Stimulated activated CD4-positive, alpha-beta T cell treated with anti-CD3 and anti-CD28 coated beads, Interleukin-1b, Interleukin-23, amount 100 ng/mL, for 4 hours (primary cell): ENCODE results near the gene NRP2.
A peak's percentile ranks its signal among the peaks of the same experiment; 100 is the strongest.

ENCODE experiments used
- DNase-seq, 2 donors: peaks; one replicate each; pipeline ENCODE4 v3.0.0-alpha.2; 2020; ENCODE audit warnings: low read depth in 2 of 2

Gene NRP2

DNA sequence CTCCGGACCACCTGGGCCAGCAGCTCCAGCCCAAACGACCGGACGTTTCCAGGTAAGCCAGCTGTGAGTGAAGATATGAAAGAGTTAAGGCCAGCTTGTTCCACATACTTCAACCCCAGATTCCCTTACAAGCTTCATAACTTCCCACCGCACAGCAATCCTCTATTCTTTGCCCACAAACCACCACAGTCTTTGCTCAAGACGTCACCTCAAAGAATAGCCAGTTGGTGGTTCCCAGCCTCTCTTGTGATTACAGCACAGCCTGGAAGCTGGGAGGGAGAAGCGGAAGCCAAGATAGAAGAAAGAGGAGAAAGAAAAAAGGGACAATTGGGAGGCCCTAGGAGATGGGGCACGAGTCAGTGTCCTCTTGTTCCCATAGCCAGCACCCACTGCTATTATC is 70.6 kb downstream of the NRP2 start:
- DNase-seq, result no peak

- no peak for DNase-seq
Observed at GRCh38 chr2:205754285-205754923, 72.1 kb downstream of the NRP2 start.

GRCh38 chr2:205754924-205755321 is 72.6 kb downstream of the NRP2 start:
- no peak for DNase-seq

- DNase-seq, result no peak
Observed at GRCh38 chr2:205755923-205756322, 73.6 kb downstream of the NRP2 start.

GRCh38 chr2:205757271-205757670 is 75.0 kb downstream of the NRP2 start:
- no peak for DNase-seq

- DNase-seq, result no peak
Observed at GRCh38 chr2:205758051-205758450, 75.8 kb downstream of the NRP2 start.

DNA sequence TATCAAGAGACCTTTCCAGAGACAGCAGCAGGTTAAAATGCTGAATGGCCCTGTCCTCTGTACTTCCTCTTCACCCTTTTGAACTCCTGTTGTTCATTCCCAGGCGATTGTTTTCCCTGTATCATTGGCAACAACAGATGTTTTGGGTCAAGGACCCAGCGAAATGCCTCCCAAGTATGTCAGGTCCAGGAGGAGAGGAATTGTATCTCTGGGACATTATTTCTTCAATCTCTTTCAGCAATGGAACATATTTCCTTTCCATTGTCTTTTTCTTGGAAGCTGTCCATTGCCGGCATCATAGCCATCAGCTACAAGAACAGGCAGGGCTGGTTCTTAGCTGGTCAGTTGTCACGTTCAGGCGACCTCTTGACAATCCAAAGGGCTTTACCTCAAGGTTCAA is 76.2 kb downstream of the NRP2 start:
- no peak for DNase-seq

DNA sequence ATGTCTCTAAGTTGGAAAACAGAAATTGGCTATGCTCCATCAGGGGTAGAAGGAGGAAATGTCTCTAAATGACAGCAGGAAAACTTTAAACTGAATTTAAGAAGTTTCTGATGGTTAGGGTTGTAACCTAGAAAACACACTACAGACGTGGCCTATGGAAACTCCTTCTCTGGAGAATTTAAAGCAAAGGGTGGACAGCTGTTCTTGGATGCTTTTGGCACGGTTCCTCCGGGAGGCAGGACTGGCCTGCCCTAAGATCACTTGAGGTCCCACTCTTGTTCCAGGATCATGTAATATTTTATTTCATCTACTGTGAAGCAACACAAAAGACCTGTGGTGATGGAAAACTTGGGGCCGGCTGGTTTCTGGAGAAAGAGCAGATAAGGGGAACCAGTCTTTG is 77.0 kb downstream of the NRP2 start:
- DNase-seq, result no peak

DNA sequence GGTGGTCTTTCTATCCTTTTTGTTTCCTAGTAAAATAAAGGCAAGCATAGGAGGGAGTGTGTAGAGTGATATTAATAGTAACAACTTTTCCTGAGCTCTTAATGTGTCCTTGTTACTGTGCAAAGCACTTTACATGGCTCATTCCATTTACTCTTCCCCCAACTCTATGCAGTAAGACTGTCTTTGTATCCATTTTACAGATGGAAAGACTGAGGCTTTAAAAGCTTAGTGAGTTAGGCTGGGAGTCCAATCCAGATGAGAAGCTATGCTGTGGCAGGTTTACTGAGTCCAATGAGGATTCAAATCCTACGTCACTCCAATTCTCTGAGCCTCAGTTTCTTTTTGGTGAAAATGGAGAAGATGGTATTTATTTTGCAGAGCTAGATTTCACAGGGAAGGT is 77.4 kb downstream of the NRP2 start:
- no peak for DNase-seq

GRCh38 chr2:205760157-205760556 is 77.9 kb downstream of the NRP2 start:
- DNase-seq, result no peak

- DNase-seq, result no peak
Observed at GRCh38 chr2:205761421-205761820, 79.1 kb downstream of the NRP2 start.

DNA sequence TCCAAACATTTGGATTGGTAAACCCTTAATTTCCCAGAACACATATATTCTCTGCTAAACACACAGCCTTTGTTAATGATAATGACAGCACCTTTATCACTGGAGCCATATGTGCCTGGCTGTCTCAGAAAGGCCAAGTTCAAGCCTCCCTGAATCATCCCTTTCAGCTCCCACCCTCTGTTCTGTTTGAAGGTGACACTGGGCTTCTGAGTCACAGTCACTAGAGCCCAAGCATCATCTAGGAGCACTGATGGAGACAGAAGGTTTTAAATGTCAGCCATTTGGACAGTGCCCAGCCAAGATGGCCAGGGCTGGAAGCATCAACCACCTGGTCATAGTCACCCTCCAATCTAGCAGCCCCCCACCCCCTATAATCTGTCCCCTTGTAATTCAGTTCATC is 80.6 kb downstream of the NRP2 start:
- no peak for DNase-seq

- no peak for DNase-seq
Observed at GRCh38 chr2:205763708-205764211, 81.5 kb downstream of the NRP2 start.

DNA sequence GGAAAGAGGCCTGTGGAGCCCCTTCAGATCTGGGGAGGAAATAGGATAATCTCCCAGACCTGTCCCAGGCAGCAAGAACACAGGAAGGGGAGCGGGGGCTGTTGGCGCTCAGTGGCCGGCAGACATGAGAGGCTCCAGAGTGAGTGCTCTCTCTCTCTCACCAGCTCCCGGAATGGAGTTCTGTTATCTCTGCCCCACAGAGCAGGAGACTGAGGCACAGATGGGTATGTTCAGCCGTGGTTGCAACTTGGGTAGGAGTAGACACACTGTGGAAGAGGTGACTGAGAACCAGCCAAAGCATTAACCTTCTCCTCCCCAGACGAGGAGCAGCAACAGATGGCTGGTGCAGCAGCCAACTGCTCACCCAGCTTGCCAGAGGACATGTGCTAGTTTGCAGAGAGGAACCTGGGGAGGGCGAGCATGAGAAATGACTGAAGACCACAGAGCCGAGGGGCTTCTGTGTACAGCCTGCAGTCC is 82.0 kb downstream of the NRP2 start:
- no peak for DNase-seq

DNA sequence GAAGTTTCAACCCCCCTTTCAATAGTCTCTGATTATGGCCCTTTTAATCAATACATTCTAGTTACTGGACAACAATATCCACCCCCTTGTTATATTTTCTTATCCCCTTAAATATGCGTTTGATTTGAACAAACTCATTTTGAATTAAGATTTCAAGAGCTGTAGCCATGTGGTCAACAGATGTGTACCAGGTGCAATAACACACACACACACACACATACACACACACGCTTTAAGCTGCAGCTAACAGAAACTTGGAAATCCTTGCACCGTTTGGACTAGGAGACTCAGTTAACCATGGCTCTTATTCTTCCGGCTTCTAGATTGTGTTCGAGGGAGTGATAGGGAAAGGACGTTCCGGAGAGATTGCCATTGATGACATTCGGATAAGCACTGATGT is 82.8 kb downstream of the NRP2 start:
- no peak for DNase-seq

DNA sequence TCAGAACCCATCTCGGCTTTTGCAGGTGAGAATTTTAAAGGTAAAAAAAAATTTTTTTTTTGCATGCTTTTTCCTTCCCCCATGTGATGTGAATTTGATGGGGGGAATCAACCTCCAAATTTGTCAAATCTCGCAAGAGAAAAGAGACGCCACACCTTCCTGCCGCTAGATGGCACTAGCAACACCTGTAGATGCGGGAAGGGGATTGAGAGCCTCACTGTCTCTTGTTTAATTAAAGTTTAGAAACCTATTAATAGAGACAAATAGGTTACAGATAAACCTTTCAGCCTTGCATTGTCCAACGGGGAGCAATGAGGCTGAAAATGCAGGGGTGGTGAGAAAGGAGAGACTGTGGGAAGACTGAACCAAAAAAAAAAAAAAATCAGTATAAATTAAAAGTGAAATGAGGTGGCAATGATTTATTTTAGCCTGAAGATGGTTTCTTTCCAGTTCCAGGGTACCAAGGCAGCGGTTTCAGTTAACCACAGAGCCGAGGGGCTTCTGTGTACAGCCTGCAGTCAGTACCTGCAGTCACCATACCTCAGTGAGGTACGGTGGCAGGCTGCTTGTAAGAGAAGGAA is 84.6 kb downstream of the NRP2 start:
- DNase-seq, result peak; percentile 12 to 32

DNA sequence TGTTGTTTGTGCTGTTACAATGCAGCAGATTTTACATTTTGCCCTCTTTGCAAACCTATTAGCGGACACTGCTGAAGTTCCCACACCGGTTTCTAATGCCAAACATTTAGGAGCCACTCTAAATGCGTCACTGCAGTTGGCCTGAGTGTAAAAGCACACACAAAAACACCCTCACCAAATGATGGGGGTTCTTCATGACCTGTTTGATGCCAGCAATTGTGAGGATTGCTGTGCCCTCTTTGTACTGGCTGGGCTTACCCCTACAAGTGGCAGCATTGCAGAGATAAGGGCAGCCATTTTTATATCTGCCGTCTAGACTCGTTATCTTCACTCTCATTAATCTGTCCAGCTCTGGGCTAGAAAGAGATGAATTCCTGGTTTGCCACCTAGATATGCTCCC is 85.3 kb downstream of the NRP2 start:
- DNase-seq, result no peak

GRCh38 chr2:205768341-205768740 is 86.0 kb downstream of the NRP2 start:
- DNase-seq, result no peak

DNA sequence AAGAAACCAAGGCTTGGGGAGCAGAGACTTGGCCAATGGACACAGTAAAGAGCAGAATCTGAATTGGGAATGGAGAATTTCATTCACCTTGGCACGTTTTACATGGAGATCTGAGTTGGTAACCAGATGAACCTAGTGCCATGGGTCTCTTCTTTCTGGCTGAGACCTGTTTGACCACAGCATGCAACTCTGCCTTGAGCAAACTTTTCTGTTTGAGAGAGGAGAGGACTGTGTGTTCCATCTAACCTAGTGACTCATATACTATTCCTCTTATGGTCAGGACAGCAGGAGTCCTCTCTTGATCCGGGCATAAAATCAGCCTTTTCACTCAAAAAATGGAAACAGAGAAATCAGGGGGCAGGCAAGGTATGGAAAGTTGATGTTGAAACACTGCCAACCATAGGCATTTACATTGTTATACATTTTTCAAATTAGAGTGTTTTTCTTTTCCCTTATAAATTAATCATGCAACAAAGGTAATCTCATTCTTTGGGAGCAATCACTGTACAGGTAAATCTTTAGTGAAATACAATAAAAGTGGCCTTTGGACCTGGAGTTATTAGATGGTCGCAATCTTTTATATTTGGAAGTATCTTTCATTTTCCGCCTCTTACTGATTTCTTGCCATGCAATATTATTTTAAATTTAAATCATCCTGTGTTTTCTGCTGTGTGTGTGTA is 86.7 kb downstream of the NRP2 start:
- no peak for DNase-seq

GRCh38 chr2:205769495-205769850 is 87.2 kb downstream of the NRP2 start:
- DNase-seq, result no peak

DNA sequence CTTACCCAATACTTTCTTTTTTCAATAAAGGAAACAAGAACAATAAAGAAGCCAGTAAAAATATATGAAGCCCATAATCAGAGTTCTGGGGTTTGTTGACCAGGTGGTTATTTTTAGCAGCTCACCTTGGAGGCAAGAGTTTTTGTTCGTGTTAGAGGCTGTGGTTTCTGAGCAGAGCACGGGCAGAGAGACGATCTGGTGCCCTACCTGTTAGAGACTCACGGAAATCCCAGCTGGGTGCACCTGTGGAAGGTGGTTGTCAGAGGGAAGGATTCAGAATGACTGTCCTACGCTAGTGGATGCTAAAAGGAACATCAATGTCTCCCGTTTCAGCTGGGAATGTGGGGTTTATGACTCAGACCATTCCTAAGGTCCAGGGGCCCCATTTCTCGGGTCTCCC is 87.6 kb downstream of the NRP2 start:
- DNase-seq, result no peak

DNA sequence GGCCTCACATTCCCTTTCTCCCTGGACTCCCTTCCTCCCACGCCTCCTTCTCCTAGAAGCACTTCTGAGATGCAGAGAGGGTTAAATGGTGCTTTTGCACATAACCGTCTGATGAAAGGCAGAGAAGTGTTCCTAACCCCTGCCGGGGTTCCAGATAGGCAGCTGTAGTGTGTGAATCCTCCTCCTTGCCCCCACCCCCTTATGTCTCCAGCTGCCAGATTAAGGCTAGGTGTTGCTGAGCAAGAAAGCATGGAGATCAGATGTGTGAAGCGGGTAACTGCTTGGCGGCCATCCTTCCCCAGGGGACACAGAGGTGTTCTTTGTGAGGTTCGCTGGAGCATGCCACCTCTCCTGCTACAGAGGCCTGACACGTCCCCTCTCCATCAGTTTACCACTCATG is 88.3 kb downstream of the NRP2 start:
- DNase-seq, result no peak

DNA sequence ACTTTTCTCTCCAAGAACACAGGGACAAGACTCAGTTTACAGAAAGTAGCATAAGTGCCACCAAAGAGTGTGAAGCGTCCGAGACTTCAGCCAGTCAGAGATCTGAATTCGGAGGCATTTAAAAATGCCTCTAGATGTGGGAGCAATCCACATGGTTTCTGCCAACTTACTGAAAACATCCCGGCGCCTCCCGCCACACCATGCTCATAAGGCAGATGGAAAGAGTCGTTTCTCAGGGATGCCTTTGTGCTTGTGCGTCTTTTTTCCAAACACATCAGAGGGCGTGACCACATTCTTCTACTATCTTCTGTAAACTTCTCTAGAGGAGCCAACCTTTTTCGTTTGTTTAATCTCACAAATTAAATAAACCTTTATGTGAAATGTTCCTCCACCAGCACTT is 88.7 kb downstream of the NRP2 start:
- DNase-seq, result no peak
